Endothelial cell of umbilical vein (primary cell): ENCODE measurements around the gene TSNAX. TPM values are rescaled to one million over a fixed set of nuclear protein-coding genes. Genes with fewer than 3 reads are reported as not detected.
A peak's percentile ranks its signal among the peaks of the same experiment; 100 is the strongest.

Experiments
- BruUV-seq: library from RNA; stranded (reverse); fragments of 400-500 nt; replicated peaks from 2 replicates; lab custom pipeline; 2021; lab: Mats Ljungman, UMichigan
- CTCF ChIA-PET: fragments of 300-600, 350-600 bp; sonication (Branson Sonifier 250); formaldehyde crosslinking; loops from one replicate; lab custom pipeline; 2021; ENCODE audit warnings: antibody characterized with exemption, inconsistent platforms; lab: Charles Lee
- POLR2A ChIA-PET: fragments of 300-600, 350-600 bp; sonication (Branson Sonifier 250); formaldehyde crosslinking; loops from one replicate; lab custom pipeline; 2021; ENCODE audit warnings: antibody characterized with exemption, inconsistent platforms; lab: Charles Lee
- DNase-seq: peaks from one replicate; pipeline ENCODE4 v3.0.0-alpha.2; 2011; ENCODE audit warnings: low read depth, low spot score
- FAIRE-seq: peaks from 2 replicates; lab custom pipeline; 2011; peaks lifted over from hg19 to GRCh38; lab: Jason Lieb, UNC
- H2AFZ ChIP-seq: 2 replicates; pipeline ENCODE4 v1.6.0; 2012; ENCODE audit warnings: low read depth, low read length, control low read depth, inconsistent platforms
- H3K27ac ChIP-seq: 2 replicates; pipeline ENCODE4 v1.5.1; 2011; ENCODE audit warnings: low read depth, mild to moderate bottlenecking, control low read depth, low read length, moderate library complexity; ENCODE audit not compliant: insufficient read depth
- H3K27me3 ChIP-seq, 2 experiments: 2 replicates each; pipeline versions ENCODE4 v1.6.0 to v1.6.1; 2011; ENCODE audit warnings: low read length in 2 of 2, mixed read lengths in 1 of 2; ENCODE audit not compliant: control insufficient read depth in 2 of 2, insufficient read depth in 2 of 2
- H3K36me3 ChIP-seq, 2 experiments: 2 replicates in 1 of 2; 3 replicates in 1 of 2; pipeline ENCODE4 v1.5.1; 2011; ENCODE audit warnings: low read length in 2 of 2, mild to moderate bottlenecking in 1 of 2, moderate library complexity in 1 of 2; ENCODE audit not compliant: control insufficient read depth in 2 of 2, insufficient read depth in 2 of 2; ENCODE audit errors: extremely low read depth in 1 of 2
- H3K4me1 ChIP-seq: 3 replicates; pipeline ENCODE4 v1.5.1; 2011; ENCODE audit warnings: mild to moderate bottlenecking, low read length; ENCODE audit not compliant: control insufficient read depth, insufficient read depth; ENCODE audit errors: extremely low read depth
- H3K4me2 ChIP-seq: 2 replicates; pipeline ENCODE4 v1.6.1; 2011; ENCODE audit warnings: low read length, control low read depth, mixed read lengths; ENCODE audit not compliant: insufficient read depth
- H3K4me3 ChIP-seq, 3 experiments: fragments of 200-600 bp in 1 of 3; sonication (generic), shearing (Covaris generic) in 1 of 3; replicated peaks in 1 of 3; 2 replicates each; pipeline ENCODE4 v1.5.1; 2011 to 2016; ENCODE audit warnings: control low read depth in 3 of 3, low read length in 3 of 3, mild to moderate bottlenecking in 2 of 3, inconsistent platforms in 1 of 3, low read depth in 1 of 3, moderate library complexity in 1 of 3; ENCODE audit not compliant: insufficient read depth in 1 of 3
- H3K79me2 ChIP-seq: 2 replicates; pipeline ENCODE4 v1.6.0; 2012; ENCODE audit warnings: low read length, inconsistent platforms; ENCODE audit not compliant: control insufficient read depth, insufficient read depth
- H3K9ac ChIP-seq: replicated peaks from 2 replicates; pipeline ENCODE3; 2011; ENCODE audit warnings: low read length, control low read depth; ENCODE audit not compliant: insufficient read depth; ENCODE audit errors: extremely low read depth
- H3K9me1 ChIP-seq: replicated peaks from 3 replicates; pipeline ENCODE4 v1.6.0; 2011; ENCODE audit warnings: mild to moderate bottlenecking, low read length; ENCODE audit not compliant: control insufficient read depth, insufficient read depth; ENCODE audit errors: extremely low read depth
- H3K9me3 ChIP-seq: replicated peaks from 2 replicates; pipeline ENCODE4 v1.5.1; 2012; ENCODE audit warnings: low read length, inconsistent platforms; ENCODE audit not compliant: control insufficient read depth, insufficient read depth
- H4K20me1 ChIP-seq: replicated peaks from 2 replicates; pipeline ENCODE3; 2011; ENCODE audit warnings: mild to moderate bottlenecking, low read length; ENCODE audit not compliant: control insufficient read depth, insufficient read depth; ENCODE audit errors: extremely low read depth
- EZH2 ChIP-seq: IDR thresholded peaks from 2 replicates; pipeline ENCODE4 v1.6.1; 2012; ENCODE audit warnings: borderline replicate concordance, low read depth, mild to moderate bottlenecking, moderate library complexity, low read length, inconsistent platforms; ENCODE audit not compliant: severe bottlenecking
- FOS ChIP-seq: IDR thresholded peaks from 2 replicates; pipeline ENCODE4 v1.6.1; 2011; ENCODE audit warnings: mild to moderate bottlenecking, low read length, moderate library complexity, borderline replicate concordance; ENCODE audit not compliant: insufficient read depth
- GATA2 ChIP-seq: IDR thresholded peaks from 2 replicates; pipeline ENCODE4 v1.7.0; 2011; ENCODE audit warnings: low read depth, mild to moderate bottlenecking, moderate library complexity, mixed read lengths, low read length; ENCODE audit not compliant: insufficient read length, insufficient read depth
- JUN ChIP-seq: IDR thresholded peaks from 2 replicates; pipeline ENCODE4 v1.6.1; 2011; ENCODE audit warnings: borderline replicate concordance, low read depth; ENCODE audit not compliant: insufficient read length, insufficient read depth
- MYC ChIP-seq: IDR thresholded peaks from one replicate; pipeline ENCODE4 v1.6.1; 2011; ENCODE audit warnings: mild to moderate bottlenecking, low read depth, low read length
- POLR2A ChIP-seq: IDR thresholded peaks from 2 replicates; pipeline ENCODE4 v1.6.1; 2012; ENCODE audit warnings: low read depth, mild to moderate bottlenecking, control low read depth, low read length
- POLR2AphosphoS5 ChIP-seq: IDR thresholded peaks from 2 replicates; pipeline ENCODE4 v1.6.1; 2012; ENCODE audit warnings: low read depth, mild to moderate bottlenecking, control low read depth, low read length, moderate library complexity; ENCODE audit not compliant: insufficient read depth
- dilution Hi-C: fragments of 300-500 bp; cut with MboI; formaldehyde crosslinking; loops from one replicate; pipeline ENCODE4 v1.15.0; 2019; ENCODE audit warnings: low sequenced_read_pairs; ENCODE audit not compliant: extremely low pct_ligation_motif_present
- intact Hi-C: fragments of 100-400 bp; cut with micrococcal nuclease; formaldehyde crosslinking; loops from one replicate; pipeline ENCODE4 v1.10.0; 2022
- polyA plus RNA-seq, 4 experiments: library from polyadenylated mRNA; depleted of rRNA in 3 of 4; stranded (reverse) in 3 of 4; unstranded in 1 of 4; fragments of >200 nt; gene quantifications; 2 replicates each; pipeline versions ENCODE4 v1.2.1 to v1.2.3, GENCODE V29; 2011 to 2012; ENCODE audit warnings: missing spikeins in 1 of 4
- total RNA-seq: library from RNA; stranded (reverse); gene quantifications from 2 replicates; pipeline ENCODE4 v1.2.3, GENCODE V29; 2021
- TF ChIP-seq, protein P1 (sequence below), 2 donors: IDR thresholded peaks; 1 replicate in 1 of 2; 2 replicates in 1 of 2; pipeline ENCODE4 v1.5.1; 2011; ENCODE audit warnings: low read length in 2 of 2, mild to moderate bottlenecking in 2 of 2, moderate library complexity in 2 of 2, control low read depth in 1 of 2, inconsistent platforms in 1 of 2, low read depth in 1 of 2; ENCODE audit not compliant: insufficient read depth in 1 of 2; ENCODE audit errors: extremely low read depth in 1 of 2
- TF ChIP-seq, protein P2 (sequence below): IDR thresholded peaks from 2 replicates; pipeline ENCODE4 v1.6.1; 2011; ENCODE audit not compliant: insufficient read depth, insufficient read length

Gene TSNAX
- total and polyA plus RNA-seq, 2 donors (not counting 3 experiments of a cell fraction or from before 2014, with no cell fraction given): 6.3 to 26.3 TPM

DNA sequence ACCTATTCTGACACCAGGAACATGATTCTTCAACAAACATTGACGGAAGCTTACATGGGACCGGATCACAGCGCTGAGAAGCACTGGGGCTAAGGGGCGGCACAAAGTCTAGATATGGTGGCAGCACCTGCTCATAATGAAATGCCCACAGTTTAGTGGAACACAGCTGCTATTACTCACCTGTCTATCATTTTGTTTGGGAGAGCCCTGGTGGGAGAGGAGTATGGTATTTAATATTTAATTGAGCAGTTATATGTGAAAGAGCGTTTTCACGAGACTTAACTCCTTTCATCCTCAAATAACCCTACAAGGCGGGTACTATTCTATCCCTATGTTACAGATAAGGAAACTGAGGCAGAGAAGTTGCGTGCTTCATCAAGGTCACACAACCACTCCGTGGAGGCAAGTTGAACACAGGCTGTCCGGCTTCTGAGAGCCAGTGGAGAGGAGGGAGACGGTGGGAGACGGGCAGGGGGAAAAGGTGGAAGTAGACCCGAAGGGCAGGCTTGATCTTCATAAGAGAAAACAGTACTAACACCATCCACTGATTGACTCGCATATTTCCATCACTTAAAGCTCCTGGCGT, 790 bp upstream of the TSNAX start:
- no peak for DNase-seq
- H3K27ac ChIP-seq: peak overlapping the region; percentile 86
- peak overlapping the region; percentile 92 for H3K9ac ChIP-seq
- no peaks in the 10 kb centered on the region for H3K27me3 ChIP-seq
- H3K36me3 ChIP-seq: no peaks in the 10 kb centered on the region
- H3K4me1 ChIP-seq: peaks cover 15% of the 10 kb centered on the region
- H3K79me2 ChIP-seq: peaks cover 13% of the 10 kb centered on the region
- CTCF ChIA-PET: interaction anchor here (0.9 to 1.2 kb wide), 3 partner anchors 18 to 106 kb away, joined by 3 to 4 read pairs (median 3); partner anchors contain the start of gene EGLN1
- no peak for TF ChIP-seq GATA2
- no peak for TF ChIP-seq FOS
- no peak for TF ChIP-seq EZH2
- TF ChIP-seq, protein P1, sequence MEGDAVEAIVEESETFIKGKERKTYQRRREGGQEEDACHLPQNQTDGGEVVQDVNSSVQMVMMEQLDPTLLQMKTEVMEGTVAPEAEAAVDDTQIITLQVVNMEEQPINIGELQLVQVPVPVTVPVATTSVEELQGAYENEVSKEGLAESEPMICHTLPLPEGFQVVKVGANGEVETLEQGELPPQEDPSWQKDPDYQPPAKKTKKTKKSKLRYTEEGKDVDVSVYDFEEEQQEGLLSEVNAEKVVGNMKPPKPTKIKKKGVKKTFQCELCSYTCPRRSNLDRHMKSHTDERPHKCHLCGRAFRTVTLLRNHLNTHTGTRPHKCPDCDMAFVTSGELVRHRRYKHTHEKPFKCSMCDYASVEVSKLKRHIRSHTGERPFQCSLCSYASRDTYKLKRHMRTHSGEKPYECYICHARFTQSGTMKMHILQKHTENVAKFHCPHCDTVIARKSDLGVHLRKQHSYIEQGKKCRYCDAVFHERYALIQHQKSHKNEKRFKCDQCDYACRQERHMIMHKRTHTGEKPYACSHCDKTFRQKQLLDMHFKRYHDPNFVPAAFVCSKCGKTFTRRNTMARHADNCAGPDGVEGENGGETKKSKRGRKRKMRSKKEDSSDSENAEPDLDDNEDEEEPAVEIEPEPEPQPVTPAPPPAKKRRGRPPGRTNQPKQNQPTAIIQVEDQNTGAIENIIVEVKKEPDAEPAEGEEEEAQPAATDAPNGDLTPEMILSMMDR (IDR thresholded peaks at IDR 0.05; ENCODE audit: extremely low read depth in 1 of 2, insufficient read depth in 1 of 2, low read depth in 1 of 2, low read length in 2 of 2): no peak
- TF ChIP-seq POLR2AphosphoS5: no peak
- TF ChIP-seq POLR2A: no peak
- no peak for TF ChIP-seq JUN
- no peak for TF ChIP-seq MYC
- TF ChIP-seq, protein P2, sequence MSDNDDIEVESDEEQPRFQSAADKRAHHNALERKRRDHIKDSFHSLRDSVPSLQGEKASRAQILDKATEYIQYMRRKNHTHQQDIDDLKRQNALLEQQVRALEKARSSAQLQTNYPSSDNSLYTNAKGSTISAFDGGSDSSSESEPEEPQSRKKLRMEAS: no peak
- H2AFZ ChIP-seq: peak overlapping the region; percentile 91
- peak overlapping the region; percentile 90 for H3K4me2 ChIP-seq
- no TSS peak for BruUV-seq
- H3K9me1 ChIP-seq: no peaks in the 10 kb centered on the region
- H4K20me1 ChIP-seq: no peaks in the 10 kb centered on the region
- no peak for FAIRE-seq
- POLR2A ChIA-PET: no interaction called here
- H3K9me3 ChIP-seq: no peaks in the 10 kb centered on the region
- dilution Hi-C loops: no loop called here
- H3K4me3 ChIP-seq: peak overlapping the region; percentile 8 to 75 (median 45)
- intact Hi-C loops: loop anchor here (1.0 to 5.0 kb wide), 8 partner anchors 45 to 885 kb away; partner anchors contain the start of genes C1orf198, COG2 and EGLN1
